NCI-H226 (cell line): ENCODE results near the gene TAT.

Source experiments
- DNase-seq: peaks from one replicate; pipeline ENCODE4 v3.0.0-alpha.2; 2015

Gene TAT

DNA sequence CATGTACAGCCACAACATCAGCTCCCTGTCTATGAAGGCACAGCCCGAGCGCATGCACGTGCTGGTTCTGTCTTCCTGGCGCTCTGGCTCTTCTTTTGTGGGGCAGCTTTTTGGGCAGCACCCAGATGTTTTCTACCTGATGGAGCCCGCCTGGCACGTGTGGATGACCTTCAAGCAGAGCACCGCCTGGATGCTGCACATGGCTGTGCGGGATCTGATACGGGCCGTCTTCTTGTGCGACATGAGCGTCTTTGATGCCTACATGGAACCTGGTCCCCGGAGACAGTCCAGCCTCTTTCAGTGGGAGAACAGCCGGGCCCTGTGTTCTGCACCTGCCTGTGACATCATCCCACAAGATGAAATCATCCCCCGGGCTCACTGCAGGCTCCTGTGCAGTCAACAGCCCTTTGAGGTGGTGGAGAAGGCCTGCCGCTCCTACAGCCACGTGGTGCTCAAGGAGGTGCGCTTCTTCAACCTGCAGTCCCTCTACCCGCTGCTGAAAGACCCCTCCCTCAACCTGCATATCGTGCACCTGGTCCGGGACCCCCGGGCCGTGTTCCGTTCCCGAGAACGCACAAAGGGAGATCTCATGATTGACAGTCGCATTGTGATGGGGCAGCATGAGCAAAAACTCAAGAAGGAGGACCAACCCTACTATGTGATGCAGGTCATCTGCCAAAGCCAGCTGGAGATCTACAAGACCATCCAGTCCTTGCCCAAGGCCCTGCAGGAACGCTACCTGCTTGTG lies 40.0 kb downstream of the TAT start:
- no peak for DNase-seq

DNA sequence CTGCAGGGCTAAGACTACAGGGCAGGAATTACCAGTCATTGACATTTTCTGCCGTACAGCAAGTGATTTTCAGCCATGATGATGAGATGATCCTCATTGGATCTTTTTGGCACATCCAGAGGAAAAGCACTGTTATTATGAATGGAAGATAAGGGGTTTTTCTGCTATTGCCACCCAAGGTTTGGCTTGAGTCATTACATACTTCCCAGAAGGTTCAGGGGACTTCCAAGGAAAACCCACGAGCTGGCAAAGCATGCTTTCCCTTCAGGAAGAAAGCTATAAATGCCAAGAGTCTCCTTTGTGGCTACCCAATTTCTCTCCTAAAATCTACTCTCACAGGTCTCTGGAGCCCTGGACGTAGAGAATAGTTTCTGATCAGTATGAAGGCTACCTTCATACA lies 44.5 kb downstream of the TAT start:
- DNase-seq: no peak

DNA sequence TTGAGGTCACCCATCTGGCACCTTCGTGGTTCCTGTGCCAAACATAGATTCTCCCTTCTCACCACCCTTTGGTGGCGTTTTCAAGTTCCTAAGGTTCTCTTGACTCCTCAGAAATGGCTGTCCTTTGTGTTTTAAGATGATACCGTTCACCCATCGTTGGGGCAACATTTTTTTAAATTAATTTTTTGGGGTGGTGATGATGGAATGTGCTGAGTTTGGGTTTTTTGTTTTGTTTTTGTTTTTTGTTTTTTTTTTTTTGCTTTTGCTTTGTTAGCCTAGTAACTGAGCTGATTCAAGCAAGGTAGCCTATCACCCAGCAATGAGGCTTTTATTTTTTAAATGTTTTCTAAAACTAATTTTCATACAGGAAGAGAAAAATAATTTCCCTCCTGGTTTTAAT lies 48.0 kb downstream of the TAT start:
- DNase-seq: no peak

DNA sequence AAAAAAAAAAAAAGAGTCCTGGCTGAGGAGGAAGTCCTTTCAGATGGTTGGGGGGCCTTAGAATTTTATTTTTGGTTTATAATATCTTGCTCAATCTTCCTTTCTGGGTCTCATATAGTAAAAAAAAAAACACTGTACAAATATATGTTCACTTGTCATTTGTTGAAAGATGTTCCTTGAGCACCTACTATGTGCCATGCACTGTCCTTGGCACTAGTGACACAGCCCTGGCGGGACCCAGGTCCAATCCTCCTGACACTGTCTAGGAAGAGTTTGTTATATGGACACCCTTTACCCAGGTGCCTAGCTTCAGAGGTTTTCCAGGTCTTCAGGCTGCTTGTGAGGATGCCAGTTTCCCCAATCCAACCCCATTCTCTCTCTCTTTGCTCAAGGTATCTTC lies 48.6 kb downstream of the TAT start:
- DNase-seq: no peak

DNA sequence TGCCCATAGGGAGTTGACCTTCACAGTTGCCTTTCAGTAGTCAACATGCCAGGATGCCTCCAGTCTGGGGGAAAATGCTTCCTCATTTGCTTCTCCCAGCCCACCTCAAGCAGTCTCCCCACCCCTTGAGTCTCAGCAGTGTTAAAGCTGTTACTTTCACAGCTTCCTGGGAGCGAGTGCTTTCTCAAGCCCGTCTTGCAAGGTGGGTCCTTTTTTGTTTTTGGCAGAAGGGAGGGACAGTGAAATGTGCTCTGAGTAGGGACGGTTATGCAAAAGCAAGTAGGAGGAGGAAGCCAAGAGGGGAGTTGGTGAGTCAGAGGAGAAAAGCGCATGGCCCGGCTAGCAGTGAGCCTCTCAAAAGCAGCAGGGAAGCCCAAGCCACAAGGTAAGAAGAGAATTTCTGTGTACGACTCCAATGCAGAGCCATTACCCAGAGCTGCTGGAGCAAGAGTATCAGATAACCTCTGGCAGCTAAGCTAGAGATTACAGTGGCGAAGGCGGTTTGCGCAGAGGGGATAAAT lies 50.7 kb downstream of the TAT start, which contains the start of gene CHST4:
Gene CHST4 (plus strand): TSS at position 316 of the 521 bp plus-strand sequence. CDS start 10,252 bp downstream, outside the sequence.
- DNase-seq: peak; percentile 80

DNA sequence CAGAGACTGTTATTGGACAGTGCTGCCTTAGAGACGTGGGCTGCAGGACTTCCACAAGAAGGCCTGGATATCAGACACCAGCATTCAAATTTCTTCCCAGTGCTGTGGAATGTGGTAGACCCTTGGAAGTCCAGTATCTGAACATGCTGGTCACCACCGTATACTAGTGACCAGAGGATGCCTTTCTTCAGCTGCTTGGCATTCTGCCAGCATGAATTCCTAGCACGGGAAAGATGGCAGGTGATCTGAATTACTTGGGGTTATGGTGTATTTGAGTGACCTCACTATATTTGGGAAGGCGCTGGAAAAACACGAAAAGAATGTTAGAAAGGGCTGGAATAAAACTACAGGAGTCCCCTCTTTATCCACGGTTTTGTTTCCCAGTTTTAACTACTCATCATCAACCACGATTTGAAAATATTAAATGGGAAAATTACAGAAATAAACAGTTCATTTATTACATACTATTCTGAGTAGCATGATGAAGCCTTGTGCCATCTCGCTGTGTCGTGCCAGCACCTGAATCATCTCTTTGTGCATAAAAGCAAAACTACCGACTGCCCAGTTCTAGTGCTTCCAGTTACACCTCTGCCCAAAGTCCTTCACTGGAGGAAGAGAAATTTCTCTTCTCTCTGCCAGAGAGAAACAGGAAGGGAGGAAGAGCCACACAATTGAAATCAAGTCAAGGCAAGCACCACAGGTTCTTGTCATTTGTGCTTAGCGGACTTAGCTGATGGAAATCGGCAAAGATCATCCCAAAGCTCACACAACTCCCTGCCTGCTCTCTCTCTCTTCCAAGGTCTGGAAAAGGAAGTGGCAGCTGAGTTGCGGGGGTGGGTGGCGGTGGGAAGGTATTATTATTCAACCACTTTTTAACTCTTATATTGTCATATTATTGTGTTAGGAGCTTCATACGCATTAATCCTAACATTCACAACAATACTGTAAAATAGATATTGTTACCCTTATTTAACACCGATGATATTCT lies 52.0 kb downstream of the TAT start:
- no peak for DNase-seq

DNA sequence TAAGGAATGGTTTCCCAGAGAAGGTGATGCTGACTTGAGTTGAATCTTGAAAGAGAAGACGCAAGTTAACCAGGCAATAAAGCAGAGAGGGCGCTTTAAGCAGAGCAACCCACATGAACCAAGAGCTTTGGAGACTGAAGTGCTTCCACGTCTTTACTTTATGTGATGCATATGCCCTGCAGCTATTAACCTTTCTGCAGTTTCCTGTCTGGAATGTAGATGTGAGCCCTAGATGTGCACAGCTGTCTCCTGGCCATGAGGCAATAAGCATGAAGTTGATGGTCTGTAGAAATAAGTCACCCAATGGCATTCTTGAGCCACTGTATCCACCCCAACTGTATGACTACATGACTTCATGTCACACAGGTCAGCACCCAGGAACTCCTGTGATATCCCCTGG lies 56.3 kb downstream of the TAT start:
- no peak for DNase-seq
